GM12878 (cell line): ENCODE measurements around the gene IFNAR2. TPM values are rescaled to one million over a fixed set of nuclear protein-coding genes. Genes with fewer than 3 reads are reported as not detected.
A peak's percentile ranks its signal among the peaks of the same experiment; 100 is the strongest.

Source experiments
- BMI1 ChIP-seq: fragments of 450-650 bp; IDR thresholded peaks from 2 replicates; pipeline ENCODE4 v1.6.1; 2016; ENCODE audit warnings: mild to moderate bottlenecking, moderate library complexity, borderline replicate concordance
- CHD1 ChIP-seq: IDR thresholded peaks from 2 replicates; pipeline ENCODE4 v1.6.1; 2012; ENCODE audit warnings: low read depth, low read length, improper control_type of control experiment
- FOS ChIP-seq: IDR thresholded peaks from 3 replicates; pipeline ENCODE4 v1.6.1; 2011; ENCODE audit warnings: borderline replicate concordance; ENCODE audit not compliant: insufficient read length; ENCODE audit errors: extremely low read depth
- IKZF1 ChIP-seq: fragments of 450-650 bp; conservative IDR thresholded peaks from 2 replicates; pipeline ENCODE4 v1.6.1; 2017; ENCODE audit warnings: antibody characterized with exemption, mild to moderate bottlenecking
- JUNB ChIP-seq: IDR thresholded peaks from 2 replicates; pipeline ENCODE4 v1.6.1; 2016; ENCODE audit warnings: antibody characterized with exemption, mild to moderate bottlenecking
- MXI1 ChIP-seq: fragments of 150-350 bp; IDR thresholded peaks from 2 replicates; pipeline ENCODE4 v1.6.1; 2011; ENCODE audit warnings: low read depth, mild to moderate bottlenecking, inconsistent platforms, low read length, improper control_type of control experiment
- RFX5 ChIP-seq: IDR thresholded peaks from 2 replicates; pipeline ENCODE4 v1.6.1; 2011; ENCODE audit warnings: low read depth, low read length, improper control_type of control experiment
- TCF12 ChIP-seq: IDR thresholded peaks from 2 replicates; pipeline ENCODE4 v1.6.1; 2011; ENCODE audit warnings: low read depth, mild to moderate bottlenecking, low read length
- YBX1 ChIP-seq: fragments of 450-650 bp; IDR thresholded peaks from 2 replicates; pipeline ENCODE4 v1.6.1; 2016; ENCODE audit warnings: antibody characterized with exemption
- polyA plus RNA-seq, 11 experiments: library from polyadenylated mRNA; depleted of rRNA in 4 of 11; unstranded in 6 of 11; stranded (reverse) in 5 of 11; fragments of >200 nt; fragmentation: Nextera tagmentation in 4 of 11; fragmentation: Illumina TruSeq in 1 of 11; extraction: Ambion mirVana in 4 of 11; extraction: Trizol in 1 of 11; gene quantifications; 1 replicate in 1 of 11; 2 replicates in 10 of 11; pipeline versions ENCODE4 v1.2.1 to v1.2.3, GENCODE V29; 2011 to 2016; ENCODE audit warnings: inconsistent platforms in 2 of 11, missing spikeins in 2 of 11, low read depth in 1 of 11
- total RNA-seq, 4 experiments: library from RNA; depleted of rRNA in 3 of 4; stranded (reverse); fragments of >200 nt in 3 of 4; fragmentation: Illumina TruSeq in 1 of 4; extraction: Trizol in 1 of 4; gene quantifications; 2 replicates each; pipeline versions ENCODE4 v1.2.1 to v1.2.3, GENCODE V29; 2013 to 2021
- TF ChIP-seq, protein P1 (sequence below): fragments of 450-650 bp; IDR thresholded peaks from 2 replicates; pipeline ENCODE4 v1.6.1; 2017; ENCODE audit warnings: low read depth, mild to moderate bottlenecking, moderate library complexity
- TF ChIP-seq, protein P2 (sequence below): fragments of 150-350 bp; IDR thresholded peaks from 2 replicates; pipeline ENCODE4 v1.6.1; 2016; ENCODE audit warnings: low read depth, low read length
- TF ChIP-seq, protein P3 (sequence below), 3 experiments: IDR thresholded peaks in 2 of 3; conservative IDR thresholded peaks in 1 of 3; 2 replicates each; pipeline ENCODE4 v1.5.1; 2011; ENCODE audit warnings: low read depth in 3 of 3, low read length in 3 of 3, mild to moderate bottlenecking in 3 of 3, control low read depth in 2 of 3, moderate library complexity in 2 of 3, inconsistent platforms in 1 of 3, mixed read lengths in 1 of 3; ENCODE audit not compliant: control insufficient read depth in 2 of 3, insufficient read depth in 1 of 3; ENCODE audit errors: extremely low read depth in 1 of 3
- TF ChIP-seq, protein P4 (sequence below): fragments of 450-650 bp; IDR thresholded peaks from 2 replicates; pipeline ENCODE4 v1.6.1; 2016; ENCODE audit warnings: mild to moderate bottlenecking, moderate library complexity, borderline replicate concordance
- TF ChIP-seq, protein P5 (sequence below): fragments of 450-650 bp; formaldehyde crosslinking; IDR thresholded peaks from 2 replicates; pipeline ENCODE4 v1.5.0; 2022; ENCODE audit warnings: mild to moderate bottlenecking, missing genetic modification characterization

IFNAR2 gene
- total and polyA plus RNA-seq, 10 of the 15 experiments (the other 5 are each of a cell fraction or from before 2014, with no cell fraction given), result 8.5 to 99.7 (median 58.1) TPM

DNA sequence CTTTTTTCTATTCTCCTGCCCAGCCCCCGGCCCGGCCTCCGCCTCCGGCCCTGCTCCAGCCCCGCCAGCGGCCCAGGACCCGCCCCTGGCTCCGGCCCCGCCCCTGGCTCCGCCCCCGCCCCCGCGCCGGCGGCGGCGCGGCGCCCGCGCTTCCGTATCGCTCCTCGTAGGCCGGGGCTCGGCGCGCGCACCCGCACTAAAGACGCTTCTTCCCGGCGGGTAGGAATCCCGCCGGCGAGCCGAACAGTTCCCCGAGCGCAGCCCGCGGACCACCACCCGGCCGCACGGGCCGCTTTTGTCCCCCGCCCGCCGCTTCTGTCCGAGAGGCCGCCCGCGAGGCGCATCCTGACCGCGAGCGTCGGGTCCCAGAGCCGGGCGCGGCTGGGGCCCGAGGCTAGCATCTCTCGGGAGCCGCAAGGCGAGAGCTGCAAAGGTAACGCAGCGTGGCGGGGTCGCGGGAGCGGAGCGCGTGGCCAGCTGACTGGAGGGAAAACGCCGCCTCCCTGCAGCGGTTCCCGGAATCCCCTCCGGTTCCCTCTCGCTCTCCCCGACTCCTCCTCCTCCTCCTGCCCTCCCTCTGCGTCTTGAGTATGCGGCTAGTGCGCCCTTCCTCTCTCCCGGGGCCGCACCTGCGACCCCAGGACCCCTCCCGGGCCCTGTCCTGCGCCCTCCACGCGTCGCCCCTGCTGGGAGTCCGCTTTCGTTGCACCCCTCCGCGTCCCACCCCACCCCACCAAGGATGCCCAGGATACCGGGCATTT lies at the start of gene IFNAR2 (continued):
- TF ChIP-seq, protein P1, sequence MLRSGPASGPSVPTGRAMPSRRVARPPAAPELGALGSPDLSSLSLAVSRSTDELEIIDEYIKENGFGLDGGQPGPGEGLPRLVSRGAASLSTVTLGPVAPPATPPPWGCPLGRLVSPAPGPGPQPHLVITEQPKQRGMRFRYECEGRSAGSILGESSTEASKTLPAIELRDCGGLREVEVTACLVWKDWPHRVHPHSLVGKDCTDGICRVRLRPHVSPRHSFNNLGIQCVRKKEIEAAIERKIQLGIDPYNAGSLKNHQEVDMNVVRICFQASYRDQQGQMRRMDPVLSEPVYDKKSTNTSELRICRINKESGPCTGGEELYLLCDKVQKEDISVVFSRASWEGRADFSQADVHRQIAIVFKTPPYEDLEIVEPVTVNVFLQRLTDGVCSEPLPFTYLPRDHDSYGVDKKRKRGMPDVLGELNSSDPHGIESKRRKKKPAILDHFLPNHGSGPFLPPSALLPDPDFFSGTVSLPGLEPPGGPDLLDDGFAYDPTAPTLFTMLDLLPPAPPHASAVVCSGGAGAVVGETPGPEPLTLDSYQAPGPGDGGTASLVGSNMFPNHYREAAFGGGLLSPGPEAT, result no peak
- TF ChIP-seq BMI1 (no peak), IKZF1 (peak; percentile 76), YBX1 (no peak), JUNB (no peak), CHD1 (no peak), RFX5 (no peak), MXI1 (no peak), TCF12 (no peak), FOS (no peak)
- TF ChIP-seq, protein P2, sequence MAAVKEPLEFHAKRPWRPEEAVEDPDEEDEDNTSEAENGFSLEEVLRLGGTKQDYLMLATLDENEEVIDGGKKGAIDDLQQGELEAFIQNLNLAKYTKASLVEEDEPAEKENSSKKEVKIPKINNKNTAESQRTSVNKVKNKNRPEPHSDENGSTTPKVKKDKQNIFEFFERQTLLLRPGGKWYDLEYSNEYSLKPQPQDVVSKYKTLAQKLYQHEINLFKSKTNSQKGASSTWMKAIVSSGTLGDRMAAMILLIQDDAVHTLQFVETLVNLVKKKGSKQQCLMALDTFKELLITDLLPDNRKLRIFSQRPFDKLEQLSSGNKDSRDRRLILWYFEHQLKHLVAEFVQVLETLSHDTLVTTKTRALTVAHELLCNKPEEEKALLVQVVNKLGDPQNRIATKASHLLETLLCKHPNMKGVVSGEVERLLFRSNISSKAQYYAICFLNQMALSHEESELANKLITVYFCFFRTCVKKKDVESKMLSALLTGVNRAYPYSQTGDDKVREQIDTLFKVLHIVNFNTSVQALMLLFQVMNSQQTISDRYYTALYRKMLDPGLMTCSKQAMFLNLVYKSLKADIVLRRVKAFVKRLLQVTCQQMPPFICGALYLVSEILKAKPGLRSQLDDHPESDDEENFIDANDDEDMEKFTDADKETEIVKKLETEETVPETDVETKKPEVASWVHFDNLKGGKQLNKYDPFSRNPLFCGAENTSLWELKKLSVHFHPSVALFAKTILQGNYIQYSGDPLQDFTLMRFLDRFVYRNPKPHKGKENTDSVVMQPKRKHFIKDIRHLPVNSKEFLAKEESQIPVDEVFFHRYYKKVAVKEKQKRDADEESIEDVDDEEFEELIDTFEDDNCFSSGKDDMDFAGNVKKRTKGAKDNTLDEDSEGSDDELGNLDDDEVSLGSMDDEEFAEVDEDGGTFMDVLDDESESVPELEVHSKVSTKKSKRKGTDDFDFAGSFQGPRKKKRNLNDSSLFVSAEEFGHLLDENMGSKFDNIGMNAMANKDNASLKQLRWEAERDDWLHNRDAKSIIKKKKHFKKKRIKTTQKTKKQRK, result no peak
- TF ChIP-seq, protein P3, sequence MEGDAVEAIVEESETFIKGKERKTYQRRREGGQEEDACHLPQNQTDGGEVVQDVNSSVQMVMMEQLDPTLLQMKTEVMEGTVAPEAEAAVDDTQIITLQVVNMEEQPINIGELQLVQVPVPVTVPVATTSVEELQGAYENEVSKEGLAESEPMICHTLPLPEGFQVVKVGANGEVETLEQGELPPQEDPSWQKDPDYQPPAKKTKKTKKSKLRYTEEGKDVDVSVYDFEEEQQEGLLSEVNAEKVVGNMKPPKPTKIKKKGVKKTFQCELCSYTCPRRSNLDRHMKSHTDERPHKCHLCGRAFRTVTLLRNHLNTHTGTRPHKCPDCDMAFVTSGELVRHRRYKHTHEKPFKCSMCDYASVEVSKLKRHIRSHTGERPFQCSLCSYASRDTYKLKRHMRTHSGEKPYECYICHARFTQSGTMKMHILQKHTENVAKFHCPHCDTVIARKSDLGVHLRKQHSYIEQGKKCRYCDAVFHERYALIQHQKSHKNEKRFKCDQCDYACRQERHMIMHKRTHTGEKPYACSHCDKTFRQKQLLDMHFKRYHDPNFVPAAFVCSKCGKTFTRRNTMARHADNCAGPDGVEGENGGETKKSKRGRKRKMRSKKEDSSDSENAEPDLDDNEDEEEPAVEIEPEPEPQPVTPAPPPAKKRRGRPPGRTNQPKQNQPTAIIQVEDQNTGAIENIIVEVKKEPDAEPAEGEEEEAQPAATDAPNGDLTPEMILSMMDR (IDR thresholded peaks at IDR 0.05 in 2 of 3, conservative IDR thresholded peaks at IDR 0.05 in 1 of 3; ENCODE audit: control insufficient read depth in 2 of 3, extremely low read depth in 1 of 3, insufficient read depth in 1 of 3, low read depth in 3 of 3, low read length in 3 of 3), result no peak
- TF ChIP-seq, protein P4, sequence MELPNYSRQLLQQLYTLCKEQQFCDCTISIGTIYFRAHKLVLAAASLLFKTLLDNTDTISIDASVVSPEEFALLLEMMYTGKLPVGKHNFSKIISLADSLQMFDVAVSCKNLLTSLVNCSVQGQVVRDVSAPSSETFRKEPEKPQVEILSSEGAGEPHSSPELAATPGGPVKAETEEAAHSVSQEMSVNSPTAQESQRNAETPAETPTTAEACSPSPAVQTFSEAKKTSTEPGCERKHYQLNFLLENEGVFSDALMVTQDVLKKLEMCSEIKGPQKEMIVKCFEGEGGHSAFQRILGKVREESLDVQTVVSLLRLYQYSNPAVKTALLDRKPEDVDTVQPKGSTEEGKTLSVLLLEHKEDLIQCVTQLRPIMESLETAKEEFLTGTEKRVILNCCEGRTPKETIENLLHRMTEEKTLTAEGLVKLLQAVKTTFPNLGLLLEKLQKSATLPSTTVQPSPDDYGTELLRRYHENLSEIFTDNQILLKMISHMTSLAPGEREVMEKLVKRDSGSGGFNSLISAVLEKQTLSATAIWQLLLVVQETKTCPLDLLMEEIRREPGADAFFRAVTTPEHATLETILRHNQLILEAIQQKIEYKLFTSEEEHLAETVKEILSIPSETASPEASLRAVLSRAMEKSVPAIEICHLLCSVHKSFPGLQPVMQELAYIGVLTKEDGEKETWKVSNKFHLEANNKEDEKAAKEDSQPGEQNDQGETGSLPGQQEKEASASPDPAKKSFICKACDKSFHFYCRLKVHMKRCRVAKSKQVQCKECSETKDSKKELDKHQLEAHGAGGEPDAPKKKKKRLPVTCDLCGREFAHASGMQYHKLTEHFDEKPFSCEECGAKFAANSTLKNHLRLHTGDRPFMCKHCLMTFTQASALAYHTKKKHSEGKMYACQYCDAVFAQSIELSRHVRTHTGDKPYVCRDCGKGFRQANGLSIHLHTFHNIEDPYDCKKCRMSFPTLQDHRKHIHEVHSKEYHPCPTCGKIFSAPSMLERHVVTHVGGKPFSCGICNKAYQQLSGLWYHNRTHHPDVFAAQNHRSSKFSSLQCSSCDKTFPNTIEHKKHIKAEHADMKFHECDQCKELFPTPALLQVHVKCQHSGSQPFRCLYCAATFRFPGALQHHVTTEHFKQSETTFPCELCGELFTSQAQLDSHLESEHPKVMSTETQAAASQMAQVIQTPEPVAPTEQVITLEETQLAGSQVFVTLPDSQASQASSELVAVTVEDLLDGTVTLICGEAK, result no peak
- TF ChIP-seq, protein P5, sequence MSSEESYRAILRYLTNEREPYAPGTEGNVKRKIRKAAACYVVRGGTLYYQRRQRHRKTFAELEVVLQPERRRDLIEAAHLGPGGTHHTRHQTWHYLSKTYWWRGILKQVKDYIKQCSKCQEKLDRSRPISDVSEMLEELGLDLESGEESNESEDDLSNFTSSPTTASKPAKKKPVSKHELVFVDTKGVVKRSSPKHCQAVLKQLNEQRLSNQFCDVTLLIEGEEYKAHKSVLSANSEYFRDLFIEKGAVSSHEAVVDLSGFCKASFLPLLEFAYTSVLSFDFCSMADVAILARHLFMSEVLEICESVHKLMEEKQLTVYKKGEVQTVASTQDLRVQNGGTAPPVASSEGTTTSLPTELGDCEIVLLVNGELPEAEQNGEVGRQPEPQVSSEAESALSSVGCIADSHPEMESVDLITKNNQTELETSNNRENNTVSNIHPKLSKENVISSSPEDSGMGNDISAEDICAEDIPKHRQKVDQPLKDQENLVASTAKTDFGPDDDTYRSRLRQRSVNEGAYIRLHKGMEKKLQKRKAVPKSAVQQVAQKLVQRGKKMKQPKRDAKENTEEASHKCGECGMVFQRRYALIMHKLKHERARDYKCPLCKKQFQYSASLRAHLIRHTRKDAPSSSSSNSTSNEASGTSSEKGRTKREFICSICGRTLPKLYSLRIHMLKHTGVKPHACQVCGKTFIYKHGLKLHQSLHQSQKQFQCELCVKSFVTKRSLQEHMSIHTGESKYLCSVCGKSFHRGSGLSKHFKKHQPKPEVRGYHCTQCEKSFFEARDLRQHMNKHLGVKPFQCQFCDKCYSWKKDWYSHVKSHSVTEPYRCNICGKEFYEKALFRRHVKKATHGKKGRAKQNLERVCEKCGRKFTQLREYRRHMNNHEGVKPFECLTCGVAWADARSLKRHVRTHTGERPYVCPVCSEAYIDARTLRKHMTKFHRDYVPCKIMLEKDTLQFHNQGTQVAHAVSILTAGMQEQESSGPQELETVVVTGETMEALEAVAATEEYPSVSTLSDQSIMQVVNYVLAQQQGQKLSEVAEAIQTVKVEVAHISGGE (CRISPR knock-in tag), result no peak
